NCI-H2196 treated with DMSO at 0.1 percent for 48 hours (cell line): Measurements from ENCODE around the gene CARMIL3.
"Not testable (repeated sequence)": the region's sequence is repeated elsewhere in the genome, so short reads cannot be mapped to it uniquely, and the experiment has no call there.

Experiments used
- DNase-seq: peaks from one replicate; lab custom pipeline; 2025; ENCODE audit not compliant: unreplicated experiment; lab: John Stamatoyannopoulos, UW

CARMIL3 gene

DNA sequence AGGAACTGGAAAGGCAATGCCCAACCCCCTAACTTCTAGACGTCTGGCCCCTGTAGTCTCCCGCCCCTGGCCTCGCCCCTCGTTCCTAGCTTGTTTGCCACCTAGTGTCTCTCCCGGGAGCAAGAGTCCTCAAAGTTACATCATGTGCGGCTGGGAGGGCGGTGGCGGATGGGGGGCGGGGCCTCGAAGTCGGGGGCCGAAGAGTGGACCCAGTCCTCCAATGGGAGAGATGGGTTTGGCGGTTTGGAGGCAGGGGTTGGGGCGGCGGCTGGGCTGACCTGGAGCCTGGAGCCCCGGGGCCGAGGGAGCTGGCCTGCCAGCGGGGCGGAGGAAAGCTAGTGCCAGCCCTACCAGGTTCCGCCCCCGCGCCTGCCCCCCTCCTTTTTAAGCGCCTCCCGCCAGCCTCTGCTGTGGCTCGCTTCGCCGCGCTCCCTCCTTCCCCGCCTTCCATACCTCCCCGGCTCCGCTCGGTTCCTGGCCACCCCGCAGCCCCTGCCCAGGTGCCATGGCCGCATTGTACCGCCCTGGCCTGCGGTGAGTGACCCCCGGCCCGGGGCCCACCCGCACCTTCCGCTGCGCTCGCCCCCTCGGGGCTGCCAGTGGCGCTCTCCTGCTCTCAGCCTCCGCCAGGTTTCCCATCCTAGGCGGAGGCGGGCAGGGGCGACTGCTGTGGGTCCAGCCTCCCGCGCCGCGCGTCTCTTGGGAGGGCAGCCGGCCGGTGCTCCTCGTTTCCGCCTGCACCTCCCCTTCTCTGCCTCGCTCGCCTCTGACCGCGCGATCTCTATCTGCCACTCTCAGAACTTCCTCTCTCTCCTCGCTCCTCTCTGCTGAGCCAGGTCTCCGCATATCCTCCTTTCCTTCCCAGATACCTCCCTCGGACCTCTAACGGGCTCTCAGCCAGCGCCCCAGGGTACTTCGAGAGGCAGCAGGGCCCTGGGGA, 42.4 kb downstream of the CARMIL3 start, which contains the start of gene PCK2:
TSS of gene PCK2 (plus strand) at position 411 of the 940 bp plus-strand sequence. CDS start at position 506, 95 bp downstream.
- peak; percentile 96 for DNase-seq

DNA sequence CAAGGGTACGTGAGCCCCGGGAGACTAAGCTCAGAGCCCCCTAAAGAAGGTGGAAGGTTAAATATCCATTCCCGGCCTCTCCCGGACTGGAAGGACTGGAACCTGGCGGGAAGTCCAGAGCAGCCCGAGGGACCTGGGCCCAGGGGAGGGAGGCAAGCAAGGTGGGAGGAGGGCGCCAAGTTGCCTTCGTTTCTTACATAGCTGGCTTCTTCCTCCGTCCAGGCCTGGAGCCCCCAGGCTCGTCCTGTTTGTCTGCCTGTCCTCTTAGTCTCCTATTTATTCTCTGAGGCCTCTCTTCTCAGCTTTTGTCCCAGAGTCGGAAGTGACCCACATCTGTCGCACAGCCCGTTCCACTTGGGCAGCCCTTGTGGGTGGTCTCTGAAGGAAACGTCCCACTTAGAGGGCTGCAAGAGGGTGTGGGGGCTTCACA, 43.0 kb downstream of the CARMIL3 start:
- DNase-seq = no peak

DNA sequence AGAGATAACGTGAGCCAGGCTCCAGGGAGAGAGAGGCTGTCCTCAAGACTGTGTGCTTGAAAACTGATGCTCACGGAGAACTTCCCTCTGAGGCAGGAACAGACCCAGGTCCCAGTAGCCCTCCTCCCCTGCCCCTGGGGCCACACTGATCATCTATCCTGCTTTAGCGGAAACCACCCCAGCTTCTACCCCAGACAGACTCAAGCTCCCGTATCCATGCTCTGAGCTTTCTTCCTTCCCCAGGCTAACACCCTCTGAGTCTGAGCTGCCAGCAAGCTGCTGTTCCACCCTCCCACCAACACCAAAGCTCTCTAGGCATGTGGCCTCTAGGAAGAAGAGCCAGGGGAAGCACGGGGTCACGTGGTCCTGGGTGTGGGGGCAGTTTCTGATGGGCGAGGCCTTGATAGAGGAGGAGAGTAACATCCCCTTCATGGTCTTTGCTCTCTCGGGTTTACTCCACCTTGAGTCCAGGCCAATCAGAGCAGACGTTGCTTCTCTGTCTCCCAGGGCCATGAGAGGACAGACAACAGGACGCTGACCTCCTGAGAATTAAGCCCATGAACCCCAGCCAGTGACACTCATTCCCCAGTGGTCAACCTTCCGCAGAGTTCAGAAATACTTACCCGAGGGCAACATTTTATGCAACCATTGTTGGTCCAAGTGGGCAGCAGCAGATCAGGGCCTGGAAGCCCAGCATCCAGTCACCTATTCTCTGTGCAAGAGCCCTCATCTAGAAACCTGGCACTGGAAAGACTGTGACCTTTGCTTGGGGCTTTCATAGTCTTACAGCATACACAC, 43.7 kb downstream of the CARMIL3 start:
- peak; percentile 40 for DNase-seq

DNA sequence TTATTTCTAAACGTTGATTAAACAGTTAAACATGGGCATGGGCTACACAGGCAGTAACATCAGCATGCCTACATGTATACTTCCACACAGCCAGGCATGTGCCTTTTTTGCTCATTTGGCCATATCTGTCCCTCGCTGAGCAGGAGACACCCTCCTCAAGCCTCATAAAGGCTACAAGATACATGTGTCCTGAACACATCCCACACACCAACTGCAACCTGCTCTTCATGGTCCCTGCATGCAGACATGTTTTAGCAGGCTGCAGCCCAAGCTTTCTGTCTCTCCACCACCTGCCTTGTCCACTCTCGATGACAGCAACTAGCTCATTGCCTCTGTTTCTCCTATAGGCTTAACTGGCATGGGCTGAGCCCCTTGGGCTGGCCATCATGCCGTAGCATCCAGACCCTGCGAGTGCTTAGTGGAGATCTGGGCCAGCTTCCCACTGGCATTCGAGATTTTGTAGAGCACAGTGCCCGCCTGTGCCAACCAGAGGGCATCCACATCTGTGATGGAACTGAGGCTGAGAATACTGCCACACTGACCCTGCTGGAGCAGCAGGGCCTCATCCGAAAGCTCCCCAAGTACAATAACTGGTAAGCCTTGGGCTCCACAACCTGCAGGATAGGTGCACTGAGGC, 44.9 kb downstream of the CARMIL3 start:
- DNase-seq = no peak

DNA sequence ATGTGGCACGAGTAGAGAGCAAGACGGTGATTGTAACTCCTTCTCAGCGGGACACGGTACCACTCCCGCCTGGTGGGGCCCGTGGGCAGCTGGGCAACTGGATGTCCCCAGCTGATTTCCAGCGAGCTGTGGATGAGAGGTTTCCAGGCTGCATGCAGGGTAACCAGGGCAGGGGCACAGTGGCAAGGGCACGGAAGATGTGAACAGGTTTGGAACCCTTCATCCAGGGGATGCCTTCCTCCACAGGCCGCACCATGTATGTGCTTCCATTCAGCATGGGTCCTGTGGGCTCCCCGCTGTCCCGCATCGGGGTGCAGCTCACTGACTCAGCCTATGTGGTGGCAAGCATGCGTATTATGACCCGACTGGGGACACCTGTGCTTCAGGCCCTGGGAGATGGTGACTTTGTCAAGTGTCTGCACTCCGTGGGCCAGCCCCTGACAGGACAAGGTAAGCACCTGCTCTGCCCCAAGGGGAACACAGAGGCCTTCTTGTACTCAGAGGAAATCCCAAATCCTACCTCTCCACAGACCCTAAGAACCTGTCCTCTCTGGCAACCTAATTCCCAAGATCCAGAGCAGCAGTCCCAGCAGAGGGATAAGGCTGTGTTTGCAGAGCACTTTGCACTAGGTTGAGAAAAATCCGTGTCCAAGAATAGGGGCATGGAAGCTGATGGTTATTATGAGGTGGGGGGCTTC, 46.6 kb downstream of the CARMIL3 start:
- DNase-seq = no peak

DNA sequence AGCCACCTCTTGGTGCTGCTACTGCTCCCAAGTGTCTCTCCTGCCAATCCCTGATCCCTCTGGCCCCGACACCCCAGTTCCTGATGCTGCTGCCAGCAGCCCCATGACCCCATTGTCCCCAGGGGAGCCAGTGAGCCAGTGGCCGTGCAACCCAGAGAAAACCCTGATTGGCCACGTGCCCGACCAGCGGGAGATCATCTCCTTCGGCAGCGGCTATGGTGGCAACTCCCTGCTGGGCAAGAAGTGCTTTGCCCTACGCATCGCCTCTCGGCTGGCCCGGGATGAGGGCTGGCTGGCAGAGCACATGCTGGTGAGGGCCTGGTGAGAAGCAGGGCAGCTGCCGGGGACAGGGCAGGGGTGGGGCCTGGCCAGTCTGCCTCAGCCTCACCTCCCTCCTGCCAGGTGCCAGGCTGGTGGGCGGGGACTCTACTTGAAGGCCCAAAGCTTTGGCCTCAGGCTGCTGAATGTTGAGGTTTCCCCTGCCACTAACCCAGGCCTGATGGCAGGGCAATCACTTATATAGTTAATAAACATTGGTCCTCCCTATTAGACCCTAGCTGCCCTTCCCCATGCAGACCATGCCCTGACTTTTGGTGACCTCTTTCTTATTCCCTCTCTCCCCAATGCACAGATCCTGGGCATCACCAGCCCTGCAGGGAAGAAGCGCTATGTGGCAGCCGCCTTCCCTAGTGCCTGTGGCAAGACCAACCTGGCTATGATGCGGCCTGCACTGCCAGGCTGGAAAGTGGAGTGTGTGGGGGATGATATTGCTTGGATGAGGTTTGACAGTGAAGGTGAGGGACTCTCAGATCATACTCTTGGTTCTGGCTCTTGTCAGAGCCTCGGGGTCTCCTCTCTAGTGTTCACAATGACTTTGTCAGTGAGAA, 47.4 kb downstream of the CARMIL3 start:
- peak; percentile 85 for DNase-seq

DNA sequence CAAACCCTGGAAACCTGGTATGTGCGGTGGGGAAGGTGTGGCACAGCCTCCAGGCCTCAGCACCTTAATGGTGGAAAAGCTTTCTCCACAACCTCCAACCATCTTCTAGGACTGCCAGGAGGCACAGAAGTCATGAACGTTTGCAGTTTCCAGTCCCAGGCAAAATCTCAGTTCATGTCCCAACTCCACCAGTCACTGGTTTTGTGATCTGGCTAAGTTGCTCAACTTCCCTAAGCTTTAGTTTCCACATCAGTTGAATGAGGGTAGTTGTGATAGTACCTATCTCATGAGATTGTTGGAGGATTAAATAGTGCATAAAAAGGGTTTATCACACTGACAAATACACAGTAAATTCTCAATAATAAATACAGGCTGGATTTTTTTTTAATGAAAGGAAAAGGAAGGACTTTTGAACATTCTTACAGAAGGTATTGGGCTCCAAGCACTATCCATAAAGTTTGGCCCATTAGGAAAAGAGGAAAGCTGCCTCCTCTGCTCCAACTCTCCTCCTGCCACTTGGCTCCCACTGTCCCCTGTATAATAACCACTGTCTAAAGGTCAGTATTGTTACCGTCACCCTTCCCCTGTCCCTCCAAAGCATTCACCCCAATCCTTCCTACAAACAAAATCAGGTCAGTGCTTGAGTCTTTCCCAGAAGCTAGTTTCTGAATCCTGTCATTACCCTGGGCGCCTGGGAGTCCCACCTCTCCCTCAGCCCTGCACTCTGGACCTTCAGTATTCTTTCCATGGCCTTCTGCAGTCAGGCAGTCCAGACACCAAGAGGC, 48.6 kb downstream of the CARMIL3 start:
- no peak for DNase-seq

DNA sequence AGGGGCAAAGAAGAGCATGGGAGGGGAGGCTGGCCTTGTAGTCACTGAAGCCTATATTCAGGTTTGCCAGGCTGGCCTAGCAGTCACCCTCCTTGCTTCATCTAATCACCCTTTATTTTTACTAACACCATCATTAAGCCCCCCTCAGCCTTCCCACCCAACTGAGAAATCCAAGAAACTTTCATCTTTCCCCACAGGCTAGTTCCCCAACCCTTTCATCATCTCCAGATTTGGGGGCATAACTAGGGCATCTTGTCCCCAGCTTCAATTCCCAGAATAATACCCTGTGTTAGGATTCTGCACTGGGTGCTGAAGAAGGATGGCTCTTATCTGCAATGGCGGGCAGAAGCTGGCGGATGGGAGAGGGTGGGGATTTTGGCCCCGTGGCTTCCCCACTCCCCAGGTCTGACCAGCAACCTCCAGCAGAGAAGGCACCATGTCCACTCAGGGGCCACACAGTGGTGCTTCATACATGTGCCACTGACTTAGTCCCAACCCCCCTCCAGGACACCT, 49.2 kb downstream of the CARMIL3 start:
- no peak for DNase-seq

DNA sequence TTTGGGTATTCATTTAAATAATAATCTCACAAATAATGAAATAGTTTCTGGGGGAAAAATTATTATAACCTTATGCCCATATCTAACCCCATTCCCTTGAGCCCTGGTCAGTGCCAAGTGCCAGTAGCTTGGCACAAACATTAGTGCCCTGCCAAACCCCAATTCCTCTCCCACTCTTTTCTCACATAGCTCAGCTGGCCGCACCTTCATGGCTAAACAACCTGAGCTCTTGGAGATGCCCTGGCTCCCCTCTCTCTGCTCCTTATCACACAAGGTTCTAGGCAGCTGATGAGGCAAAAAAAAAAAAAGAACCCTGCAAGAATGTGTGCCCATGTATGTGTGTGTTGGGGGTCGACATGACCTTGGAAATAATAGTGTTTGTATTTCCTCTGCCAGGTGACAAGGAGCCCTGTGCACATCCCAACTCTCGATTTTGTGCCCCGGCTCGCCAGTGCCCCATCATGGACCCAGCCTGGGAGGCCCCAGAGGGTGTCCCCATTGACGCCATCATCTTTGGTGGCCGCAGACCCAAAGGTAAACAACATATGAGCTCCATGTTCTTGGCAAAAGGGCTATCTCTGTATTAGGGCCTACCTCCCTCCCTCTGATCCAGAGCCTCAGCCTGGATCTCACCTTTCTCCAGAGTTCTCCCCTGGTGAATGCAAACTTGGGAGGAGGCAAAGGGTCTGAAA, 50.7 kb downstream of the CARMIL3 start:
- no peak for DNase-seq

DNA sequence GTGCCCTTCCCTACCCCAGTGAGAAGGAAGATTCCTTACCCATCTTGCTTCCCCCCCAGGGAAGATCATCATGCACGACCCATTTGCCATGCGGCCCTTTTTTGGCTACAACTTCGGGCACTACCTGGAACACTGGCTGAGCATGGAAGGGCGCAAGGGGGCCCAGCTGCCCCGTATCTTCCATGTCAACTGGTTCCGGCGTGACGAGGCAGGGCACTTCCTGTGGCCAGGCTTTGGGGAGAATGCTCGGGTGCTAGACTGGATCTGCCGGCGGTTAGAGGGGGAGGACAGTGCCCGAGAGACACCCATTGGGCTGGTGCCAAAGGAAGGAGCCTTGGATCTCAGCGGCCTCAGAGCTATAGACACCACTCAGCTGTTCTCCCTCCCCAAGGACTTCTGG, 51.6 kb downstream of the CARMIL3 start:
- no peak for DNase-seq

DNA sequence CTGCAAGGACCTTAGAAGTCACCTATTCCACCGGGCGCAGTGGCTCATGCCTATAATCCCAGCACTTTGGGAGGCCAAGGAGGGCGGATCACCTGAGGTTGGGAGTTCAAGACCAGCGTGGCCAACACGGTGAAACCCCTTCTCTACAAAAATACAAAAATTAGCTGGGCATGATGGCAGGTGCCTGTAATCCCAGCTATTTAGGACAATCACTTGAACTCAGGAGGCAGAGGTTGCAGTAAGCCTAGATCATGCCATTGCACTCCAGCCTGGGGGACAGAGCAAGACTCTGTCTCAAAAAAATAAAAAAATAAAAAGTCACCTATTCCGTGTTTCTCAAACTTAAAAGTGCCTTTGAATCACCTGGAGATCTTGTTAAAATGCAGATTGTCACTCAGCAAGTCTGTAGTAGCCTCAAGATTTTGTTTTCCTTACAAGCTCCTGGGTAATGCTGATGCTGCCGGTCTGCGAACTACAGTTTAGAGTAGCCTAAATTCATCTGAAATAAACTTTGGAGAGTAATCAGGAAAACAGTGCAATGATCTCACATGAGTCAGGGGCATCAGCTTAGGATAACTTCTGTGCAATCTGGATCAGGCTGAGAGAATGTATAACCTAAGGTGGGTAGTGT, 53.9 kb downstream of the CARMIL3 start:
- not testable (repeated sequence) for DNase-seq

DNA sequence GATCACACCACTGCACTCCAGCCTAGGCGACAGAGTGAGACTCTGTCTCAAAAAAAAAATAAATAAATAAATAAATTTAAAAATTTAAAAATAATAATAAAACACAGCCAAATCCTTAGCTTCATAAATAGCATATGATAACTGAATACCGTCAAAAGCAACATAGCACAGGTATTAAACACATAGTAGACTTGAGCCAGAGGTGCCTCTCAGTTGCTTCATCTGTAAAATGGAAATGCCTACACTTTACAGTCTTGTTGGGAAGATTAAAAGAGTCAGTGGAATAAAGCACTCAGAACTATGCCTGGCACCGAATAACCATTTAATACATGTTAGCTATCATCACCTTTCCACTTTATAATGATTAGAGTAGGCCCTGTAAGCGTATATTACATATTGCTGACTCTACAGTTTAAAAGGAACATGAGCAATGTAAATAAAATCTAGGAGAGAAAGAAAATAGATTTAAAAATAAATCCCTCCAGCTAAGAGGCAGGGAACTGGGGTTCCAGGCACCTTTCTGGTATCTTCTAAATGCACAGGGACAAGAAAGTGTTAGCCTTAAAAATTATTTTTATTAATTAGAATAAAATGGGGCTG, 55.0 kb downstream of the CARMIL3 start:
- no peak for DNase-seq

DNA sequence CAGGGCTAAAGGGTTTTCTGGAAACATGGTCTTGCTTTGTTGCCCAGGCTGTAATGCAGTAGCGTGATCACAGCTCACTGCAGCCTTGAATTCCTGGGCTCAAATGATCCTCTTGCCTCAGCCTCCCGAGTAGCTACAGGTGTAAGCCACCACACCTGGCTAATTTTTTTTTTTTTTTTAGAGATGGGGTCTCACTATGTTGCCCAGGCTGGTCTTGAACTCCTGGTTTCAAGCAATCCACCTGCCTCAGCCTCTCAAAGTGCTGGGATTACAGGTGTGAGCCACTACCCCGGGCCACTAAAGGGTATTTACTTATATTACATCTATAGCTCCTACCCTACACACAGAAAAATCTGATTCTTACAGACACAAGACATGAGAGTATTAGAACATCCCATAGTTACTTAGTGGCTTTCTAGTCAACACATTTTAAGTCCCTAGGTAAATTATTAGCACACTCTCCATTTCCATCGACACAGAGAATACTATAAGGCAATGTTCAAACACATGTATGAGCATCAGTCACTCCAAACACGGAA, 56.6 kb downstream of the CARMIL3 start:
- no peak for DNase-seq

DNA sequence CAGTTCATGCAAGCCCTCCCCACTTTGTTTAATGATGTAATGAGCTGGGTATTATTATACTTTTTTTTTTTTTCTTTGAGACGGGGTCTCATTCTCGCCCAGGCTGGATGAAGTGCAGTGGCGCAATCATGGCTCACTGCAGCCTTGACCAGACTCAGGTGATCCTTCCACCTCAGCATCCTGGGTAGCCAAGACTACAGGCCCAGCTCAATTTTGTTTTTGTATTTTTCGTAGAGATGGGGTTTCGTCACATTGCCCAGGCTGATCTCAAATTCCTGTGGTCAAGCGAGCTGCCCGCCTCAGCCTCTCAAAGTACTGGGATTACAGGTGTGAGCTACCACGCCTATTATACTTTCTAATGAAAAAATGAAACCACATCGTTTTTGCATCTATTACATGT, 58.3 kb downstream of the CARMIL3 start:
- DNase-seq = no peak

DNA sequence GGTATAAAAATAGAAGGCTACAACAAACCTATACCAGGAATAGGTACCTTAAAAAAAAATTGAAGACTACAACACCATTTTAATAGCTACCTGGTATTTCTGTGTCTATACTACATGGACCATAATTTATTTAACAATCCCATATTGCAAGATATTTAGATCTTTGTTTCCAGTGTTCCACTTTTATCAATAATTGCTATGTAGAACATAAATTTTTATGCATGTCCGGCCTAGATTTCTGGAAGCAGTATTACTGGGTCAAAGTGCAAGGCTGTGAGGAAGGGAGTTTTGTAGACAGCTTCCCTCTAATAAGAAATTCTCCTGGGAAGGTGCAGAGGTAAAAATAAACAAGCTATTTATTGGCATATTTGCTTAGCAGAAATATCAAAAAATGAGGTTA, 58.7 kb downstream of the CARMIL3 start:
- DNase-seq = no peak

DNA sequence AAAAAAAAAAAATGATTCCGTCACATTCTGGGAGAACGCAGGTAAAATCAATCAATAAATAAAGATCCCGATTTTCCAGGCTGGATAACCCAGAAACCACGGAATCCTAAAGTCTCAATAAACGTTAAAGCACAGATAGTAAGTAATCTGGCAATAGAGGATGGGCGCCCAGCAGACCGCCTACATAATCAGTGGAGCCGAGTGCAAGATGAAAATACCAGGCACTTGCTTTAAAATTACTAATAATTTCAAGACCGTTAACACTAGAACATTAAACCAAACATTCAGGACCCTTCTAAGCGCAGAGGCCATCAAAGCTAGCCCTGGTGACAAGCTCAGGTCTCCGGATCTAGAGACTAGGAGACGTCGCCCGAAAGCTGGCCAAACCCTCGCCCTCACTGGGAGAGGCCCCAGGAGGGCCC, 61.6 kb downstream of the CARMIL3 start:
- DNase-seq = no peak
